HL-60 (cell line): Measurements from ENCODE around the gene DOCK2.

Source experiments
- GABPA ChIP-seq: IDR thresholded peaks from 2 replicates; pipeline ENCODE4 v1.6.1; 2012; ENCODE audit warnings: low read depth
- POLR2AphosphoS5 ChIP-seq: IDR thresholded peaks from 2 replicates; pipeline ENCODE4 v1.6.1; 2012; ENCODE audit warnings: low read depth
- SPI1 ChIP-seq: IDR thresholded peaks from 2 replicates; pipeline ENCODE4 v1.6.1; 2012; ENCODE audit warnings: low read depth, mild to moderate bottlenecking, borderline replicate concordance
- TF ChIP-seq, protein P1 (sequence below): IDR thresholded peaks from one replicate; pipeline ENCODE4 v1.5.1; 2011; ENCODE audit warnings: low read length, control low read depth, inconsistent platforms; ENCODE audit not compliant: insufficient read depth
- TF ChIP-seq, protein P2 (sequence below): IDR thresholded peaks from 2 replicates; pipeline ENCODE4 v1.6.1; 2012; ENCODE audit warnings: low read depth; ENCODE audit not compliant: insufficient replicate concordance

DNA sequence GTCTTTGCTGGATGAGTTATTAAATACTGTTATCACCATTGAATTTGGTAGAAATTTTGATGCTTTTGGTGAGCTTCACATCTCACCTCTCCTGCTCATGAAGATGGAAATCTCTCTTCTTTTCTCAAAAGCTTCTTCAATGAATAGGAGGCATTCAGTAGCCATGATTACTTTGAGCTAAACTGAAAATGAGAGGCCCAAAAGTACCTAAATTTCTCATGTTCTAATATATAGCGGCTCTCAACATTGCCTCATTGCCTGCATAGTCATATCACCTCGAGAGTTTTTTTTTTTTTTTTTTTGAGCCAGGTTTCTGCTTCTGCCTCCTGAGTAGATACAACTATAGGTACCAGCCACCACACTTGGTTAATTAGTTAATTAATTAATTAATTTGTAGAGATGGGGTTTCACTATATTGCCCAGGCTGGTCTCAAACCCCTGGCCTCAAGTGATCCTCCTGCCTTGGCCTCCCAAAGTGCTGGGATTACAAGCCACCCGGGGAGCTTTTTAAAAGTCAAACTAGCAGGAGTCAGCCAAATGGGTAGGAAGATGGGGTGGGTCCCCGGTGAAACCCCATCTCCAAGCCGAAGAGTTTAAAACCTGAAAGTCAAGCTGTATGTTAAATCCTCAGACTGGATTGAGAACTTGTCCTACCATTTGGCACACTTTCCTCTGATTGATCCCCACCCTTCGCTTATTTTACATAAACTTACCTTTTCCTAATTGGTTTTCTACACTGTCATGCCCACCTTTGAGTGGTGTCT lies 169.0 kb downstream of the DOCK2 start:
- TF ChIP-seq, protein P1, sequence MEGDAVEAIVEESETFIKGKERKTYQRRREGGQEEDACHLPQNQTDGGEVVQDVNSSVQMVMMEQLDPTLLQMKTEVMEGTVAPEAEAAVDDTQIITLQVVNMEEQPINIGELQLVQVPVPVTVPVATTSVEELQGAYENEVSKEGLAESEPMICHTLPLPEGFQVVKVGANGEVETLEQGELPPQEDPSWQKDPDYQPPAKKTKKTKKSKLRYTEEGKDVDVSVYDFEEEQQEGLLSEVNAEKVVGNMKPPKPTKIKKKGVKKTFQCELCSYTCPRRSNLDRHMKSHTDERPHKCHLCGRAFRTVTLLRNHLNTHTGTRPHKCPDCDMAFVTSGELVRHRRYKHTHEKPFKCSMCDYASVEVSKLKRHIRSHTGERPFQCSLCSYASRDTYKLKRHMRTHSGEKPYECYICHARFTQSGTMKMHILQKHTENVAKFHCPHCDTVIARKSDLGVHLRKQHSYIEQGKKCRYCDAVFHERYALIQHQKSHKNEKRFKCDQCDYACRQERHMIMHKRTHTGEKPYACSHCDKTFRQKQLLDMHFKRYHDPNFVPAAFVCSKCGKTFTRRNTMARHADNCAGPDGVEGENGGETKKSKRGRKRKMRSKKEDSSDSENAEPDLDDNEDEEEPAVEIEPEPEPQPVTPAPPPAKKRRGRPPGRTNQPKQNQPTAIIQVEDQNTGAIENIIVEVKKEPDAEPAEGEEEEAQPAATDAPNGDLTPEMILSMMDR = no peak
- TF ChIP-seq GABPA (no peak), POLR2AphosphoS5 (no peak), SPI1 (no peak)
- TF ChIP-seq, protein P2, sequence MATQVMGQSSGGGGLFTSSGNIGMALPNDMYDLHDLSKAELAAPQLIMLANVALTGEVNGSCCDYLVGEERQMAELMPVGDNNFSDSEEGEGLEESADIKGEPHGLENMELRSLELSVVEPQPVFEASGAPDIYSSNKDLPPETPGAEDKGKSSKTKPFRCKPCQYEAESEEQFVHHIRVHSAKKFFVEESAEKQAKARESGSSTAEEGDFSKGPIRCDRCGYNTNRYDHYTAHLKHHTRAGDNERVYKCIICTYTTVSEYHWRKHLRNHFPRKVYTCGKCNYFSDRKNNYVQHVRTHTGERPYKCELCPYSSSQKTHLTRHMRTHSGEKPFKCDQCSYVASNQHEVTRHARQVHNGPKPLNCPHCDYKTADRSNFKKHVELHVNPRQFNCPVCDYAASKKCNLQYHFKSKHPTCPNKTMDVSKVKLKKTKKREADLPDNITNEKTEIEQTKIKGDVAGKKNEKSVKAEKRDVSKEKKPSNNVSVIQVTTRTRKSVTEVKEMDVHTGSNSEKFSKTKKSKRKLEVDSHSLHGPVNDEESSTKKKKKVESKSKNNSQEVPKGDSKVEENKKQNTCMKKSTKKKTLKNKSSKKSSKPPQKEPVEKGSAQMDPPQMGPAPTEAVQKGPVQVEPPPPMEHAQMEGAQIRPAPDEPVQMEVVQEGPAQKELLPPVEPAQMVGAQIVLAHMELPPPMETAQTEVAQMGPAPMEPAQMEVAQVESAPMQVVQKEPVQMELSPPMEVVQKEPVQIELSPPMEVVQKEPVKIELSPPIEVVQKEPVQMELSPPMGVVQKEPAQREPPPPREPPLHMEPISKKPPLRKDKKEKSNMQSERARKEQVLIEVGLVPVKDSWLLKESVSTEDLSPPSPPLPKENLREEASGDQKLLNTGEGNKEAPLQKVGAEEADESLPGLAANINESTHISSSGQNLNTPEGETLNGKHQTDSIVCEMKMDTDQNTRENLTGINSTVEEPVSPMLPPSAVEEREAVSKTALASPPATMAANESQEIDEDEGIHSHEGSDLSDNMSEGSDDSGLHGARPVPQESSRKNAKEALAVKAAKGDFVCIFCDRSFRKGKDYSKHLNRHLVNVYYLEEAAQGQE = no peak
